NK-92 treated with Interleukin-12 subunit alpha and Interleukin-12 subunit beta, amount 100 ng/mL, for 24 hours (cell line): Measurements from ENCODE around the gene ANAPC5.
"Not testable (repeated sequence)": the region's sequence is repeated elsewhere in the genome, so short reads cannot be mapped to it uniquely, and the experiment has no call there.

Experiments used
- DNase-seq: peaks from one replicate; lab custom pipeline; 2025; lab: John Stamatoyannopoulos, UW

The ANAPC5 gene, protein sequence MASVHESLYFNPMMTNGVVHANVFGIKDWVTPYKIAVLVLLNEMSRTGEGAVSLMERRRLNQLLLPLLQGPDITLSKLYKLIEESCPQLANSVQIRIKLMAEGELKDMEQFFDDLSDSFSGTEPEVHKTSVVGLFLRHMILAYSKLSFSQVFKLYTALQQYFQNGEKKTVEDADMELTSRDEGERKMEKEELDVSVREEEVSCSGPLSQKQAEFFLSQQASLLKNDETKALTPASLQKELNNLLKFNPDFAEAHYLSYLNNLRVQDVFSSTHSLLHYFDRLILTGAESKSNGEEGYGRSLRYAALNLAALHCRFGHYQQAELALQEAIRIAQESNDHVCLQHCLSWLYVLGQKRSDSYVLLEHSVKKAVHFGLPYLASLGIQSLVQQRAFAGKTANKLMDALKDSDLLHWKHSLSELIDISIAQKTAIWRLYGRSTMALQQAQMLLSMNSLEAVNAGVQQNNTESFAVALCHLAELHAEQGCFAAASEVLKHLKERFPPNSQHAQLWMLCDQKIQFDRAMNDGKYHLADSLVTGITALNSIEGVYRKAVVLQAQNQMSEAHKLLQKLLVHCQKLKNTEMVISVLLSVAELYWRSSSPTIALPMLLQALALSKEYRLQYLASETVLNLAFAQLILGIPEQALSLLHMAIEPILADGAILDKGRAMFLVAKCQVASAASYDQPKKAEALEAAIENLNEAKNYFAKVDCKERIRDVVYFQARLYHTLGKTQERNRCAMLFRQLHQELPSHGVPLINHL

DNA sequence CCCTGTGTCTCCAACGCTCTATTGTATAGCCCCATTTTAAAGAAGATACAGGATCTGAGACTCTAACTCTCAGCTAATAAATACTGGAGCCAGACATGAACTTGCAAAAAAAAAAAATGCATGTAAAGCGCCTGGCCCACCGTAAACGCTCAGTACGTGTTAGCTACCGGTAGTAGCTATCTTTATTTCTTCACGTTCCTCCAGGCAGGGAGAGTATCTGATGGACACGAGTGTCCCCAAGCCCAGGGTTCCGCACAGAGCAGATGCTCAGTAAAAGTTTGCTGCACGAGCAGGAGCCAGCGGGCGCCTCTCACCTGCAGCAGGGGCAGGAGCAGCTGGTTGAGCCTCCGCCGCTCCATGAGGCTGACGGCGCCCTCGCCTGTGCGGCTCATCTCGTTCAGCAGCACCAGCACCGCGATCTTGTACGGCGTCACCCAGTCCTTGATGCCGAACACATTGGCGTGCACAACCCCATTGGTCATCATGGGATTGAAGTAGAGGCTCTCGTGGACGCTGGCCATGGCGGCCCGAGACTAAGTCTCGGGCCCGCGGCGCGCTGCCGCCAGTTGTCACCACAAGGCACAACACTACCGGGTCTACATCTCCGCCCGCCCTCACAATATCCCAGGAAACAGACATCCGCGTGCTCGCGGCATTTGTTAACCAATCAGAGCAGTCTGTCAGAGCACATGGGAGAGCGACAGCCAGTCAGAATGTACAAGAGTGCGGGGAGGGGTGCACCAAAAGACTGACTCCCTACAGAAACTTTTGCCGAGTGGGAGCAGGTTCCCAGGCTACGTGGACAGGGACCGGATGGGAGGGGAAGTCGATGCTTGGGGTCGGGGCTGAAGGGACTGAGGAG, at the start of gene ANAPC5:
Gene ANAPC5, minus strand, starts transcription at position 592 of the 862 bp plus-strand sequence. Its CDS starts 71 bp downstream, at position 521.
- DNase-seq, result peak; percentile 82

DNA sequence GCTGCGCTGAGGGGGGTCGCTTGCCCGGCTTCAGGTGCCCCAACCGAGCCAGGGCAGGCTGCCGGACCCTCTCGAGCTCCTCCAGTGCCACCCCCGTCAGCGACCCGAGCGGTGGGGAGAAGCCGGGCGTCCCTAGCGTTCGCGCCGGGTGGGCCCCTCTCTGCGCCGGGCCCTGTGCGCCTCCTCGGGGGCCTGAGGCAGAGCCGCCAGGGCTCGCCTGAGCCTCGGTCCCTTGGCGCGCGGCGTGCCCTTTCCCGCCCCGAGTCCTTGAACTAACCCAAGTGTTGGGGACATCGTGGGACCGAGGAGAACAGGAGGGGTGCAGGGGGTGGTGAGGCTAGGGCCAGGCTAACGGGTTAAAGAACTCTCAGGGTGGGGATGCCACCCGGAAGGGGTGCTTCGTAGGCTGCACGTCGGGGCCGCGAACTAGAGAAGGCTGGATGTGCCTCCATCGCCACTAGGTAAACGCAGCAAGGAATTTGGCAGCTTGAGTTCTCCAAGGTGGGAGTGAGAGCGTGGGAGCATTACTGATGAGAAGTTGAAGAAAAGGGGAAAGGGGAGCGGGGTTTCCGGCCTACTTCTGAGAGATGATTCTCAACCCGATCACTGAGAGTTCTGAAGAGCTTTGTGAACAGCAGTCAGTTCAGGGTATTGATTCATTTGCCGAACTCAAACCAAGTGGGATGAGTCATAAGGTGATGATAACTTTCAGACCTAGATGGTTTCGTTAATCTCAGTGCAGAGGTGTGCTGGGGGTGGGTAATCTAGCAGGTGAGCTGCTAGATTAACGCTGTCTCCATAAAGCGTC, 48.3 kb upstream of the ANAPC5 start:
- peak; percentile 35 for DNase-seq

DNA sequence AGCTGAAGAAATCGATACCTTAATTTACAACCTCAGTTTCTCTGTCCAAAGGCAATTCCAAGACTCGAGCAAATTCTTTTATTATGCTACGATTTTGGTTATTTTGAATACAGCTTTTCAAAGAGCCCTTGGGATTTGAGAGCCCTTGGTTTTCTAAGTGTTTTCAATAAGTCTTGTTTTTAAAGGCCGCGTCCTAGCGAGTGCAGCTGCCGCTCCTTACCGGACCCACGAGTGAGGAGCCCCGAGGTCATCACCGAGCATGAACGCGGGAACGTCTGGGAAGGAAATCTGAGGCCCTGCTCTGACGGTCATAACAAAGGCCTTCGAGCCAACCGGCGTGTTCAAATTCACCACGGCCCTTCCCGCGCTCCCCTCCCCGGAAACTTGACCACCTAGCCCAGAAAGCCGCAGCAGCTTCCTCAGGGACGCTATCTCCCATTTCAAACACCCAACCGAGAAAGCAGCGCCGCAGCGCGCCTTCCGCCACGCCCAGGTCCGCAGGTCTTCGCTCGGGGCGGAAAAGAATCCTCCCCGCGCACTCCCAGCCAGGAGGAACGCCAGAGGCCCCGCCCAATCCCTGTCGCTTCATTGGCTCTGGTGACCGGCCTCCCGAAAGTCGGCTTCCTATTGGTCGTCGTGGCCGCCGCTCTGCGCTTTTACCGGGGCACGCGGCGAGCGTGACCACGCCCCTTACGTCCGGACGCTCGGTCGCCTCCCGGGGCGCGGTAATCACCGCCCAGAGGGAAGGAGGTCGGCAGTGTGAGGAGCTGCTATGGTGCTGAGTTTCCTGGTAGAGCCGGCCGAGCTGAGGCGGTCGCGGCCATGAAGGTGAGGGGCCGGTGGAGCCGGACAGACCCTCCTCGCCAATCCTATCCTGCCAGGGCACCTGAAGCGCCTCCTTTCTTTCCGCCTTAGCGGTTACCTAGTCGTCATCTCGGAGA, 47.5 kb upstream of the ANAPC5 start, which contains the start of gene RNF34:
Gene RNF34, plus strand, starts transcription at position 728 of the 941 bp plus-strand sequence. Its CDS starts 95 bp downstream, at position 823.
- DNase-seq, result peak; percentile 94

DNA sequence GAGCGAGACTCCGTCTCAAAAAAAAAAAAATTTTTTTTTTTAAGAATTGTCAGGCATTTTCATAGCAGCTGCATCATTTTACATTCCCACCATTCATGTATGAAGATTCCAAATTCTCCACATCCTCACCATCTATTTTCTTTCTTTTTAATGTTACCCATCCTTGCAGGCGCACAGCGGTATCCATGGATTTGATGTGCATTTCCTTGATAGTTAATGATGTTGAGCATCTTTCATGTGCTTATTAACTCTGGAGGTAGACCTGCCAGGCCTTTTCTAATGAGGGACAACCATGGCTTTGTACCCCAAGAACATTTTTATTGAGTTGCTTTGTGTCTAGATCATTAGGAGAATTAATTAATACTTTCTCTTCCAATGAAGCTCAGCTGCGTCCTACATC, 46.1 kb upstream of the ANAPC5 start:
- DNase-seq, result no peak

DNA sequence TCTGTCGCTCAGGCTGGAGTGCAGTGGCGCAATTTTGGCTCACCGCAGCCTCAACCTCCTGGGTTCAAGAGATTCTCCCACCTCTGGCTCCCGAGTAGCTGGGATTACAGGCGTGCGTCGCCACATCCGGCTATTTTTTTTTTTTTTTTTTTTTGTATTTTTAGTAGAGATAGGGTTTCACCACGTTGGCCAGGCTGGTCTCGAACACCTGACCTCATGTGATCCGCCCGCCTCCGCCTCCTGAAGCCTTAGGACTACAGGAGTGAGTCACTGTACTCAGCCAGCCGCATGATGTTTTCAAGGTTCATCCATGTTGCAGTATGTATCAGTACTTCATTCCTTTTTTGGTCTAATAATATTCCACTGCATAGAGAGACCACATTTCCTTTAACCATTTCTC, 45.3 kb upstream of the ANAPC5 start:
- no peak for DNase-seq

DNA sequence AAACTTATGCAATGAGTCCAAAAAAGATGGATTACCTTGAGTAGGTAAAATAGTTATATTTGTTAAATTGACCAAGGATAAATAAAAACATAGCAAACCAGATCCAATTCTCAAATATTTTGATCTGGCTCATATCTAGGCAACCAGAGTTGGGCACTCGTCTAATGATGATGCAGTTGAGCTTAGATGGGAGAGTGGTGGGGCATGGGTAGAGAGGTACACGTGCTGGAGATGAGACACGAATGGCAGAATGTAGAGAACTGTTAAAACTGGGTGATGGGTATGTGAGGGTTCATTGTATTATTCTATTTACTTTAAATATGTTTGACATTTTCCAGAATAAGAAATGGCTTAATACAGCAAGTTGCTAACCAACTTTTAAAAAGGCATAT, 40.1 kb upstream of the ANAPC5 start:
- no peak for DNase-seq

DNA sequence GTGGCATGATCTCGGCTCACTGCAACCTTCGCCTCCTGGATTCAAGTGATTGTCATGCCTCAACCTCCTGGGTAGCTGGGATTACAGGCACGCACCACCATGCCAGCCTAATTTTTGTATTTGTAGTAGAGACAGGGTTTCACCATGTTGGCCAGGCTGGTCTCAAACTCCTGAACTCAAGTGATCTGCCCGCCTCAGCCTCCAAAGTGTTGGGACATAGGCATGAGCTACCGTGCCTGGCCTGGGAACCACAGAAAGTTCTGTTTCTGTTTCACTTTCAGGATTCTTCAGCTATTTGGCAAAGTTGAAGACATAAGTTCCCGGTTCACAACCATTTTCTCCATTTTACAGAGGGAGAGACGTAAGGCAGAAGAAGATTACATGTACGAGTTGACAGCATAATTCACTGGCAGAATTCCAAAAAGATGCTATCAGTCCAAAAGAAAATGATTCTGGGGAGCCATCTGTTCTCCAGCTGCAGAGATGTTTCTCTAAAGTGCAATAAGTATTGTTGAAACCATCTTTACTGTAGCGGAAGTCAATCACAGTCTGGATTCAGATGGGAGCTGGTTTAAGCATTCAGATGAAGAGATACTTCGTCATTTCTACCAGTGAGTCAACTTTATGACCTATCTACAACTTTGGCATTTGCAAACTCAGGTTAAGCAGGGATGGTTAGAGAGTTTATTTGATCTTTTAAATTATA, 39.6 kb upstream of the ANAPC5 start:
- DNase-seq, result no peak

DNA sequence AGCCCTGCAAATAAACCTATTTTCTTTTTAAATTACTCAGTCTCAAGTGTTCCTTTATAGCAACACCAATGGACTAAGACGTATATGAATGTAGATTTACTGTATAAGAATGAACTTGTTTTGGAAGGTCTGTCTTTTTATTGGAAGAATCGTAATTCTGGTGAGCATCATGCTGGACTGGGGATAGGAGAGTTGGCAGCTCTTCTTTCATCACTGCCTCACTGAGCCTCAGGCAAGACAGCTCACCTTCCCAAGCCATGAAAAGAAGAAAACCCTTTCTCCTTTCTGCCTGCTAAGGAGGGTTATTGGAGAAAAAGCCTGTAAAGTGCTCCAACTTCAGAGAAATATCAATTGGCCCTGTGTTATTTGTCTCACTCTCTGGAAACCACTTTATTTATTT, 38.6 kb upstream of the ANAPC5 start:
- DNase-seq, result no peak

DNA sequence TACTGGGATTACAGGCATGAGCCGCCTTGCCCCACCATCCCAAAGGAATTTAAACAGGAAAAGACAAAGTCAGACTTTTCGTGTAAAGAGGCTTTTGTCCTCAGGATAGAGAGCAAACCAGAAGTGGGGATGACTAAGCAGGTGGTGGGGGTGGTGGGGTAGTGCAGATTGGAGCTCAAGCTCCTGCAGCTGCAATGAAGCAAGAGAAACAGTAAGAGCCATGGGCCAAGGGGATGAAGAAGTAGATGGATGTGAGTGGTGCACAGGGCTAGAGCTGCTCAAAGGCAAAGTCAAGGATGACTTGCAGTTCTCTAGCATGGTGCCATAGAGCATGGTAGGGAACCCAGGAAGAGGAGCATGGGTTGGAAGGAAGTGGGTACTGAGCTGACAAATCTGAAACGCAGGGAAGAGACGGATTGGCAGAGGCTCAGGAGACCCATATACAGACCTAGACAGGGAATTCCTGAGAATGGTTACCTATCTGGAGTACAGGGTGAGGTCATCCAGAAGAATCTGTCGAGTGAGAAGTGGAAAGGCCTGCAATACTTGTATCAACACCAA, 36.3 kb upstream of the ANAPC5 start:
- DNase-seq, result no peak

DNA sequence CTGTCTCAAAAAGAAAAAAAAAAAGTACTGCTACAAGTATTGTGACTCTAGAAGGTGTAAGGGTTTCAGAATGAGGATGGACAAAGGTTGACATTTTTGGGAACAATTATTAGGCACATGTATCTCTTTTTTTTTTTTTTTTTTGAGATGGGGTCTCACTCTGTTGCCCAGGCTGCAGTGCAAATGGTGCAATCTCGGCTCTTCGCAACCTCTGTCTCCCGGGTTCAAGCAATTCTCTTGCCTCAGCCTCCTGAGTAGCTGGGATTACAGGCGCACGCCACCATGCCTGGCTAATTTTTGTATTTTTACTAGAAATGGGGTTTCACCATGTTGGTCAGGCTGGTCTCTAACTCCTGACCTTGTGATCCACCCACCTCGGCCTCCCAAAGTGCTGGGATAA, 32.7 kb upstream of the ANAPC5 start:
- not testable (repeated sequence) for DNase-seq

DNA sequence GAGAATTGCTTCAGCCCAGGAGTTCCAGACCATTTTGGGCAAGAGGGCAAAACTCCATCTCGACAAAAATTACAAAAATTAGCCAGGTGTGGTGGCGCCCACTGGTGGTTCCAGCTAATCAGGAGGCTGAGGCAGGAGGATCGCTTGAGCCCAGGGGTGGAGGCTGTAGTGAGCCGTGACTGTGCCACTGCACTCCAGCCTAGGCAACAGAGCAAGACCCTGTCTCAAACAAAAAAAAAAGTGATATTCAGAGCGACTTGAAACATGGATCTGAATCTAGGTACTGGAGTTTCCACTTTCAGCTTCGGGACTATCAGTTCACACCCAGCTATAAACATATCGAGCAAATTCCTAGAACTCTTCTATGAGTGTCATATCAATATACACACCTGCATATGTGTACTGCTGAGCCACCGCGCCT, 31.4 kb upstream of the ANAPC5 start:
- no peak for DNase-seq

DNA sequence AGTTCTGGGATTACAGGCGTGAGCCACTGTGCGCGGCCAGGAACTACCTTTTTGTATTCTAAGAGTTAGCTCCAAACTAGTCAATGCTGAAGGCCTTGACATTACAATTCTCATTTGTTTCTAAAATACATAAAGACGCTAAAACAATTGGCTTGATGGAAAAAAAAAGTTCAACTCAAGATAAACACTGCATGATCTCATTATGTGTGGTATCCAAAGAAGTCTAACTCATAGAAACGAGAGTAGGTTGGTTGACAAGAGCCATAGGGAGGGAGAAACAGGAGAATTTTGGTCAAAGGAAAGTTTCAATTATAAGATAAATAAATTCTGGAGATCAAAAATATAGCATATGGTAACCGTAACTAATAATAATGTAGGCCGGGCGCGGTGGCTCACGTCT, 27.7 kb upstream of the ANAPC5 start:
- no peak for DNase-seq

DNA sequence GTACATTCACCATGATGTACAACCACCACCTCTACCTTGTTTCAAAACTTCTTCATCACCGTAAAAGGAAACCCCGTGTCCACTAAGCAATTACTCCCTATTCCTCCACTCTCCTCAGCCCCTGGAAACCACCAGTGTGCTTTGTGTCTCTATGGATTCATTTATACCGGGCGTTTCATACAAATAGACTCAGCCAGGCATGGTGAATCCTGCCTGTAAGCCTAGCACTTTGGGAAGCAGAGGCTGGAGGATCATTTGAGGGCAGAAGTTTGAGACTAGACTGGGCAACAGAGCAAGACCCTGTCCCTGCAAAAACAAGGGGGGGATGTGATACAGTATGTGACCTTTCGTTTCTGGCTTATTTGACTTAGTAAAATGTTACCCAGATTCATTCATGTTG, 26.5 kb upstream of the ANAPC5 start:
- no peak for DNase-seq

DNA sequence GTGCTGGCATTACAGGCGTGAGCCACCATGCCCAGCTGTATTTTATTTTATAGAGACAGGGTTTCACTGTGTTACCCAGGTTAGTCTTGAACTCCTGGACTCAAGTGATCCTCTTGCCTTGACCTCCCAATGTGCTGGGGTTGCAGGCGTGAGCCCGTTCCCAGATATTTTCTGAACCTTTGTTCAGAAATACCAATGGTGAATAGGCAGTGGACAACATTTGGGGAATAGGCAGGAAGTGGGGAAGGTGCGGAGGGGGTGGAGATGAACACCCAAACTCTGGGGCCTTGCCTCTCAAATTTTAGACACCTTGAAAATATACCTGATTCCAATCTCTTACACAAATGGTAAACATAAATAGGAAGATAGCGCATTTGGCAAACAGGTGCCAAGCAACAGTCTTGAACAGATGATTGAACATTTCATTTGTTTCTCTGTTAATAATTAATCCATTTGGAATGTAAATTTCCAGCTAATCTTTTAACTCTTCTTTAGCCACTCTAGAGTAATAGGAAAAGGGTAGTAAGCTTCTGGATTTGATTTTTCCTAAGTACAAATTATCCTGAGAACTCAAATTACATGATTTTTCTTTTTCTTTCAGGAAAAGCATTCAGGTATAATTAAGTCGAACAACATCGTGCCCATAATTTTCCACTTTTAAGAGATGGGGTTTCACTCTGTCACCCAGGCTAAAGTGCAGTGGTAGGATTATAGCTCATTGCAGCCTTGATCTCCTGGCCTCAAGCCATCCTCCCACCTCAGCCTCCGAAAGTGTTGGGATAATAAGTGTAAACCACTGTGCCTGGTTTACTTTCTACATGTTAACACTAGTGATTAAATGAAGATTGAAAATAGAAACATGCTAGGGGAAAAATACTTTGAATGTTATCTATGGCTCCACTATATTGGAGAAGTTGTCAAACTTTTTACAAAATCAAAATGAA, 24.8 kb upstream of the ANAPC5 start:
- no peak for DNase-seq

DNA sequence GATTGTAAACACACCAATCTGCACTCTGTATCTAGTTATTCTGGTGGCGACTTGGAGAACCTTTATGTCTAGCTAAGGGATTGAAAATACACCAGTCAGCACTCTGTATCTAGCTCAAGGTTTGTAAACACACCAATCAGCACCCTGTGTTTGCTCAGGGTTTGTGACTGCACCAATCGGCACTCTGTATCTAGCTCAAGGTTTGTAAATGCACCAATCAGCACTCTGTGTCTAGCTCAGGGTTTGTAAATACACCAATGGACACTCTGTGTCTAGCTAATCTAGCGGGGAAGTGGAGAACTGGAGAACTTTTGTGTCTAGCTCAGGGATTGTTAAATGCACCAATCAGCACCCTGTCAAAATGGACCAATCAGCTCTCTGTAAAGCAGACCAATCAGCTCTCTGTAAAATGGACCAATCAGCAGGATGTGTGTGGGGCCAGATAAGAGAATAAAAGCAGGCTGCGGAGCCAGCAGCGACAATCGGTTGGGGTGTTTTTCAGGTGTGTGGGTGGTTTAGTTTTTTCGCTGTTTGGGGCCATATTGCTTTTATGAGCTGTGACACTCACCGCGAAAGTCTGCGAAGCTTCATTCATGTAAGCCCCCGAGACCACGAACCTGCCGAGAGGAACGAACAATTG, 22.9 kb upstream of the ANAPC5 start:
- not testable (repeated sequence) for DNase-seq

DNA sequence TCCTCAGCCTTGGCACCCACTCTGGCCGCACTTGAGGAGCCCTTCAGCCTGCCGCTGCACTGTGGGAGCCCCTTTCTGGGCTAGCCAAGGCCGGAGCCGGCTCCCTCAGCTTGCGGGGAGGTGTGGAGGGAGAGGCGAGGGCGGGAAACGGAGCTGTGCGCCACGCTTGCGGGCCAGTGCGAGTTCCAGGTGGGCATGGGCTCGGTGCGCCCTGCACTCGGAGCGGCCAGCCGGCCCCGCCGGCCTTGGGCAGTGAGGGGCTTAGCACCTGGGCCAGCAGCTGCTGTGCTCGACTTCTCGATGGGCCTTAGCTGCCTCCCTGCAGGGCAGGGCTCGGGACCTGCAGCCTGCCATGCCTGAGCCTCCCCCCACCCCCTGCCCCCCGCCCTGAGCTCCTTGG, 22.1 kb upstream of the ANAPC5 start:
- DNase-seq, result not testable (repeated sequence)

DNA sequence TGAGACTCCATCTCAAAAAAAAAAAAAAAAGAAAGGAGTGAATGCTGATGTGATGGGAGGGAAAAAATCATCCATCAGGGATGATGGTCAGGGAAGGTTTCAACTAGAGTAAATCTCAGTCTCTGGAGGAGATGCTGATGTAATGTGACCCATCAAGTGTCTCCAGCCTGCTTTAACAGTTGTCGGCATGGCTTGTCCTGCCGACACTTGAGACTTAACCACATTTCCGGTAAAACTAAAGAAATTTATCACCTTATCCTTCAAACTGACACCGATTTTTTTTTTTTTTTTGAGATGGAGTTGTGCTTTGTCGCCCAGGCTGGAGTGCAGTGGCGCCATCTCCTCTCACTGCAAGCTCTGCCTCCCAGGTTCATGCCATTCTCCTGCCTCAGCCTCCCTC, 21.5 kb upstream of the ANAPC5 start:
- DNase-seq, result no peak

DNA sequence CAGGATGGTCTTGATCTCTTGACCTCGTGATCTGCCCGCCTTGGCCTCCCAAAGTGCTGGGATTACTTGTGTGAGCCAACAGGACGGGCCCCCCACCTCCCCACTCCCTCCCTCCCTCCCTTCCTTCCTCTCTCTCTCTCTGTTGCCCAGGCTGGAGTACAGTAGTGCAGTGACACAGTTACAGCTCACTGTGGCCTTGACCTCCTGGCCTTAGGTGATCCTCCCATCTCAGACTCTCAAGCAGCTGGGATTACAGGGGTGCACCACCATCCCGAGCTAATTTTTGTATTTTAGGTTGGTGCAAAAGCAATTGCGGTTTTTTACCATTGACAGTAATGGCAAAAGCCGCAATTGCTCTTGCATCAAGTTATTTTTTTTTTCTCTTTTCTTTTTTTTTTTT, 19.2 kb upstream of the ANAPC5 start:
- no peak for DNase-seq
